Measurements from ENCODE around the gene ZNF212. TPM values are rescaled to one million over a fixed set of nuclear protein-coding genes. Genes with fewer than 3 reads are reported as not detected.

Gene ZNF212
- polyA plus RNA-seq, 1 of the 3 experiments (the other 2 are of a cell fraction), result 11.5 TPM

GRCh38 chr7:149302865-149303264 is 63.4 kb downstream of the ZNF212 start (continued):
- TF ChIP-seq MAX (IDR thresholded peaks at IDR 0.05; ENCODE audit: low read depth) (no peak), FOXM1 (IDR thresholded peaks at IDR 0.05; ENCODE audit: low read depth) (no peak), GABPA (IDR thresholded peaks at IDR 0.05; ENCODE audit: low read depth) (no peak), FOXJ3 (CRISPR knock-in tag; IDR thresholded peaks at IDR 0.05) (no peak)

- no peak overlapping the region for H2AFZ ChIP-seq (ENCODE audit: low read depth)
- WGBS (ENCODE audit: low lambda C conversion rate), result 47% methylated on average over 7 of the region's 7 CpGs
Observed at GRCh38 chr7:149304006-149304405, 64.6 kb downstream of the ZNF212 start.

More at GRCh38 chr7:149304006-149304405, 64.6 kb downstream of the ZNF212 start:
- no peak for DNase-seq
- H3K27ac ChIP-seq (ENCODE audit: low read depth in 2 of 2, low read length in 1 of 2), result no peak overlapping the region
- no peaks in the 10 kb centered on the region for H3K4me1 ChIP-seq (ENCODE audit: control insufficient read depth in 1 of 2, insufficient read depth in 2 of 2, low read depth in 1 of 2, low read length in 1 of 2)
- H3K27me3 ChIP-seq (ENCODE audit: insufficient read depth), result no peaks in the 10 kb centered on the region
- no peak overlapping the region for H3K9ac ChIP-seq
- ChIA-PET CTCF (interaction anchor here (0.7 kb wide), 1 partner anchor 43 kb away, joined by 4 read pairs; no protein-coding TSS in a partner anchor), POLR2A (no interaction called here)
- H3K79me2 ChIP-seq (ENCODE audit: insufficient read depth), result no peaks in the 10 kb centered on the region
- H3K4me3 ChIP-seq (ENCODE audit: low read depth in 2 of 2, low read length in 1 of 2), result no peak overlapping the region
- TF ChIP-seq NFIC (IDR thresholded peaks at IDR 0.05; ENCODE audit: borderline replicate concordance), result no peak
- no peak for TF ChIP-seq GATA2 (CRISPR knock-in tag; IDR thresholded peaks at IDR 0.05)
- no peak for TF ChIP-seq YY1 (IDR thresholded peaks at IDR 0.05; ENCODE audit: low read depth)
- TF ChIP-seq FOXM1 (IDR thresholded peaks at IDR 0.05; ENCODE audit: low read depth), result no peak
- no peak for TF ChIP-seq MXI1 (IDR thresholded peaks at IDR 0.05; ENCODE audit: low read depth, low read length)
- TF ChIP-seq FOXJ3 (CRISPR knock-in tag; IDR thresholded peaks at IDR 0.05), result no peak
- TF ChIP-seq USF2 (IDR thresholded peaks at IDR 0.05; ENCODE audit: borderline replicate concordance, low read depth, low read length), result no peak
- no peak for TF ChIP-seq EZH2phosphoT487 (IDR thresholded peaks at IDR 0.05; ENCODE audit: borderline replicate concordance, low read depth)
- no peak for TF ChIP-seq ELF1 (IDR thresholded peaks at IDR 0.05)
- TF ChIP-seq TAF1 (IDR thresholded peaks at IDR 0.05; ENCODE audit: borderline replicate concordance, low read depth, low read length), result no peak
- no peak for TF ChIP-seq ZBTB33 (IDR thresholded peaks at IDR 0.05; ENCODE audit: borderline replicate concordance, low read depth)
- TF ChIP-seq RXRA (IDR thresholded peaks at IDR 0.05; ENCODE audit: borderline replicate concordance, low read depth), result no peak
- no peak for TF ChIP-seq PBX3 (IDR thresholded peaks at IDR 0.05)
- no peak for TF ChIP-seq CHD2 (IDR thresholded peaks at IDR 0.05; ENCODE audit: low read length, partially characterized antibody)
- no peak for TF ChIP-seq TEAD4 (IDR thresholded peaks at IDR 0.05; ENCODE audit: borderline replicate concordance, insufficient read depth)
- no peak for TF ChIP-seq RAD21 (IDR thresholded peaks at IDR 0.05; ENCODE audit: low read length)
- TF ChIP-seq POLR2AphosphoS5 (IDR thresholded peaks at IDR 0.05; ENCODE audit: low read depth, low read length), result no peak
- no peak for TF ChIP-seq JUND (IDR thresholded peaks at IDR 0.05)
- H3F3A ChIP-seq (replicated peaks; ENCODE audit: insufficient read depth), result peaks cover 3% of the 10 kb centered on the region
- H3K36me3 ChIP-seq (replicated peaks in 1 of 2; ENCODE audit: control insufficient read depth in 1 of 2, insufficient read depth in 2 of 2, low read length in 1 of 2), result no peaks in the 10 kb centered on the region
- H3K4me2 ChIP-seq, result no peak overlapping the region
- no peaks in the 10 kb centered on the region for H3K9me2 ChIP-seq
- H3K9me3 ChIP-seq, result no peaks in the 10 kb centered on the region
- no peaks in the 10 kb centered on the region for H4K20me1 ChIP-seq (ENCODE audit: insufficient read depth)

Small RNA genes lying within 50 kb of the gene (small RNA-seq; reads per million reads assigned to genes)
- gene AC004890.1, result 0 reads per million in 7 experiments

Other genes starting within 250 kb of the ZNF212 start
- gene PDIA4, start 211.1 kb upstream of the ZNF212 start, polyA plus RNA-seq (2012; rRNA removed), result 393 and 400 TPM in 2 replicates
- gene ZNF786, start 148.9 kb upstream of the ZNF212 start, polyA plus RNA-seq (2012; rRNA removed), result 5.0 and 5.9 TPM in 2 replicates
- 1.4 and 1.6 TPM in 2 replicates for gene ZNF425, start 113.3 kb upstream of the ZNF212 start, polyA plus RNA-seq (2012; rRNA removed)
- 4.5 and 4.7 TPM in 2 replicates for gene ZNF398, start 92.2 kb upstream of the ZNF212 start, polyA plus RNA-seq (2012; rRNA removed)
- 15.0 and 17.9 TPM in 2 replicates for gene ZNF282, start 44.1 kb upstream of the ZNF212 start, polyA plus RNA-seq (2012; rRNA removed)
- gene ZNF783, start 22.5 kb downstream of the ZNF212 start, polyA plus RNA-seq (2012; rRNA removed), result 12.5 and 16.4 TPM in 2 replicates
- gene ZNF777, start 221.4 kb downstream of the ZNF212 start, polyA plus RNA-seq (2012; rRNA removed), result 5.6 and 6.2 TPM in 2 replicates

Measured in SK-N-SH (cell line).